ENCODE data around the gene CFAP74. TPM values are rescaled to one million over a fixed set of nuclear protein-coding genes. Genes with fewer than 3 reads are reported as not detected.

CFAP74 gene
- total and polyA plus RNA-seq, 2 donors (not counting 3 experiments of a cell fraction or from before 2014, with no cell fraction given), result not detected

GRCh38 chr1:1963570-1963969 is 40.0 kb downstream of the CFAP74 start:
- TF ChIP-seq CTCF (IDR thresholded peaks at IDR 0.05; ENCODE audit: extremely low read depth in 1 of 2, insufficient read depth in 1 of 2, low read depth in 1 of 2, low read length in 2 of 2), result no peak
- no peak for TF ChIP-seq MAX (IDR thresholded peaks at IDR 0.05; ENCODE audit: insufficient read depth, insufficient read length)
- TF ChIP-seq JUN (IDR thresholded peaks at IDR 0.05; ENCODE audit: borderline replicate concordance, insufficient read depth, insufficient read length, low read depth), result no peak
- TF ChIP-seq POLR2A (IDR thresholded peaks at IDR 0.05; ENCODE audit: low read depth, low read length), result no peak
- BruUV-seq (replicated peaks), result no TSS peak
- Histone ChIP-seq H3K4me1 (ENCODE audit: control insufficient read depth, extremely low read depth, insufficient read depth, low read length) (no peaks in the 10 kb centered on the region), H4K20me1 (replicated peaks; ENCODE audit: control insufficient read depth, extremely low read depth, insufficient read depth, low read length) (no peaks in the 10 kb centered on the region), H3K79me2 (ENCODE audit: control insufficient read depth, insufficient read depth, low read length) (no peaks in the 10 kb centered on the region), H3K36me3 (ENCODE audit: control insufficient read depth in 2 of 2, extremely low read depth in 1 of 2, insufficient read depth in 2 of 2, low read length in 2 of 2) (no peaks in the 10 kb centered on the region), H3K9me3 (replicated peaks; ENCODE audit: control insufficient read depth, insufficient read depth, low read length) (no peaks in the 10 kb centered on the region), H3K9ac (replicated peaks; ENCODE audit: extremely low read depth, insufficient read depth, low read length) (no peak overlapping the region), H3K4me3 (replicated peaks in 1 of 3; ENCODE audit: insufficient read depth in 1 of 3, low read depth in 1 of 3, low read length in 3 of 3) (no peak overlapping the region), H3K27ac (ENCODE audit: insufficient read depth, low read depth, low read length) (no peak overlapping the region), H2AFZ (ENCODE audit: low read depth, low read length) (no peak overlapping the region), H3K9me1 (replicated peaks; ENCODE audit: control insufficient read depth, extremely low read depth, insufficient read depth, low read length) (no peaks in the 10 kb centered on the region), H3K27me3 (ENCODE audit: control insufficient read depth in 2 of 2, insufficient read depth in 2 of 2, low read length in 2 of 2) (peaks cover 3% of the 10 kb centered on the region in 2 experiments), H3K4me2 (ENCODE audit: insufficient read depth, low read length) (no peak overlapping the region)
- FAIRE-seq (no peak), DNase-seq (ENCODE audit: low read depth, low spot score) (no peak)
- ChIA-PET CTCF (no interaction called here), POLR2A (no interaction called here)
- intact Hi-C loops (cut with micrococcal nuclease), result no loop called here
- dilution Hi-C loops (cut with MboI; ENCODE audit: extremely low pct_ligation_motif_present, low sequenced_read_pairs), result no loop called here

DNA sequence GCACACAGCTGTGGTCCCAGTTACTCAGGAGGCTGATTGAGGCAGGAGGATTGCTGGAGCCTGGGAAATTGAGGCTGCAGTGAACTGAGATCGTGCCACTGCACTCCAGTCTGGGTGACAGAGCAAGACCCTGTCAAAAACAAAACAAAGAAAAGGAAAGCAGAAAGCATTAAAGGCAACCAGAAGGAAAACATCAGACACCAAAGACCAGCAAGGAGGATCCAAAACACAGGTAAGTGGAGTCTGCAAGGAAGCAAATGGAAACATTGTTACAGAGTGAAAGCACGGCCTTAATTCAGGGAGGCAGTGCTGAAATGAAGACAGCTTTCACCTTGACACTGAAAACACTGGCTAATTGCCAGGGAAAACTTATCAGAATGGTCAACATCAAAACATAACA is 40.8 kb downstream of the CFAP74 start:
- Histone ChIP-seq H4K20me1 (replicated peaks; ENCODE audit: control insufficient read depth, extremely low read depth, insufficient read depth, low read length) (no peaks in the 10 kb centered on the region), H3K79me2 (ENCODE audit: control insufficient read depth, insufficient read depth, low read length) (no peaks in the 10 kb centered on the region), H2AFZ (ENCODE audit: low read depth, low read length) (no peak overlapping the region), H3K4me3 (replicated peaks in 1 of 3; ENCODE audit: insufficient read depth in 1 of 3, low read depth in 1 of 3, low read length in 3 of 3) (no peak overlapping the region), H3K27ac (ENCODE audit: insufficient read depth, low read depth, low read length) (no peak overlapping the region), H3K4me2 (ENCODE audit: insufficient read depth, low read length) (no peak overlapping the region), H3K9me1 (replicated peaks; ENCODE audit: control insufficient read depth, extremely low read depth, insufficient read depth, low read length) (no peaks in the 10 kb centered on the region), H3K36me3 (ENCODE audit: control insufficient read depth in 2 of 2, extremely low read depth in 1 of 2, insufficient read depth in 2 of 2, low read length in 2 of 2) (no peaks in the 10 kb centered on the region), H3K4me1 (ENCODE audit: control insufficient read depth, extremely low read depth, insufficient read depth, low read length) (no peaks in the 10 kb centered on the region), H3K27me3 (ENCODE audit: control insufficient read depth in 2 of 2, insufficient read depth in 2 of 2, low read length in 2 of 2) (peaks cover 3% of the 10 kb centered on the region in 2 experiments), H3K9me3 (replicated peaks; ENCODE audit: control insufficient read depth, insufficient read depth, low read length) (no peaks in the 10 kb centered on the region), H3K9ac (replicated peaks; ENCODE audit: extremely low read depth, insufficient read depth, low read length) (no peak overlapping the region)
- no TSS peak for BruUV-seq (replicated peaks)
- POLR2A ChIA-PET, result no interaction called here
- TF ChIP-seq POLR2AphosphoS5 (IDR thresholded peaks at IDR 0.05; ENCODE audit: insufficient read depth, low read depth, low read length), result no peak
- TF ChIP-seq MYC (IDR thresholded peaks at IDR 0.05; ENCODE audit: low read depth, low read length), result no peak
- no peak for TF ChIP-seq GATA2 (IDR thresholded peaks at IDR 0.05; ENCODE audit: insufficient read depth, insufficient read length, low read depth, low read length)
- no peak for TF ChIP-seq EZH2 (IDR thresholded peaks at IDR 0.05; ENCODE audit: borderline replicate concordance, low read depth, low read length, severe bottlenecking)
- no peak for TF ChIP-seq FOS (IDR thresholded peaks at IDR 0.05; ENCODE audit: borderline replicate concordance, insufficient read depth, low read length)
- TF ChIP-seq MAX (IDR thresholded peaks at IDR 0.05; ENCODE audit: insufficient read depth, insufficient read length), result no peak
- TF ChIP-seq POLR2A (IDR thresholded peaks at IDR 0.05; ENCODE audit: low read depth, low read length), result no peak
- no peak for TF ChIP-seq CTCF (IDR thresholded peaks at IDR 0.05; ENCODE audit: extremely low read depth in 1 of 2, insufficient read depth in 1 of 2, low read depth in 1 of 2, low read length in 2 of 2)
- no peak for TF ChIP-seq JUN (IDR thresholded peaks at IDR 0.05; ENCODE audit: borderline replicate concordance, insufficient read depth, insufficient read length, low read depth)
- dilution Hi-C loops (cut with MboI; ENCODE audit: extremely low pct_ligation_motif_present, low sequenced_read_pairs), result no loop called here
- DNase-seq (ENCODE audit: low read depth, low spot score) (no peak), FAIRE-seq (no peak)
- intact Hi-C loops (cut with micrococcal nuclease), result no loop called here
- CTCF ChIA-PET, result interaction anchor here (5.7 kb wide), 1 partner anchor 83 kb away, joined by 108 read pairs; no protein-coding TSS in a partner anchor

Measured in endothelial cell of umbilical vein (primary cell).